ENCODE results near the gene AQP6.
"Not testable (repeated sequence)": the region's sequence is repeated elsewhere in the genome, so short reads cannot be mapped to it uniquely, and the experiment has no call there.

AQP6 gene

GRCh38 chr12:49980501-49981349, 8.0 kb downstream of the AQP6 start:
- Histone ChIP-seq H3K4me3 (ENCODE audit: control insufficient read depth in 1 of 7, extremely low read depth in 1 of 7, insufficient read depth in 4 of 7, low read depth in 2 of 7, low read length in 6 of 7) (no peak overlapping the region), H3K9me3 (ENCODE audit: control extremely low read depth in 1 of 5, control insufficient read depth in 4 of 5, insufficient read depth in 2 of 5, low read depth in 1 of 5, low read length in 4 of 5) (no peaks in the 10 kb centered on the region), H3K27ac (ENCODE audit: insufficient read depth in 1 of 2, low read depth in 1 of 2, low read length in 2 of 2, poor library complexity in 1 of 2, severe bottlenecking in 2 of 2) (no peak overlapping the region), H3K36me3 (ENCODE audit: control insufficient read depth in 4 of 4, insufficient read depth in 4 of 4, low read length in 3 of 4) (peaks cover 0 to under 1% (median 0%) of the 10 kb centered on the region in 4 experiments), H3K4me1 (ENCODE audit: control extremely low read depth in 1 of 4, control insufficient read depth in 4 of 4, insufficient read depth in 4 of 4, low read length in 3 of 4) (peaks cover 0 to 29% (median 23%) of the 10 kb centered on the region in 4 experiments), H3K27me3 (replicated peaks in 2 of 5; ENCODE audit: control insufficient read depth in 4 of 5, insufficient read depth in 5 of 5, low read length in 4 of 5) (no peaks in the 10 kb centered on the region)
- CTCF ChIA-PET: interaction anchor here (0.6 to 9.6 kb wide), 11 partner anchors 12 to 955 kb away, joined by 3 to 139 read pairs (median 3); partner anchors contain the start of gene AQP6
- 100% methylated on average over 6 of the region's 10 CpGs for WGBS (ENCODE audit: insufficient coverage)
- POLR2A ChIA-PET: interaction anchor here (1.5 kb wide), 1 partner anchor 14 kb away, joined by 4 read pairs; no protein-coding TSS in a partner anchor
- no peak for DNase-seq

DNA sequence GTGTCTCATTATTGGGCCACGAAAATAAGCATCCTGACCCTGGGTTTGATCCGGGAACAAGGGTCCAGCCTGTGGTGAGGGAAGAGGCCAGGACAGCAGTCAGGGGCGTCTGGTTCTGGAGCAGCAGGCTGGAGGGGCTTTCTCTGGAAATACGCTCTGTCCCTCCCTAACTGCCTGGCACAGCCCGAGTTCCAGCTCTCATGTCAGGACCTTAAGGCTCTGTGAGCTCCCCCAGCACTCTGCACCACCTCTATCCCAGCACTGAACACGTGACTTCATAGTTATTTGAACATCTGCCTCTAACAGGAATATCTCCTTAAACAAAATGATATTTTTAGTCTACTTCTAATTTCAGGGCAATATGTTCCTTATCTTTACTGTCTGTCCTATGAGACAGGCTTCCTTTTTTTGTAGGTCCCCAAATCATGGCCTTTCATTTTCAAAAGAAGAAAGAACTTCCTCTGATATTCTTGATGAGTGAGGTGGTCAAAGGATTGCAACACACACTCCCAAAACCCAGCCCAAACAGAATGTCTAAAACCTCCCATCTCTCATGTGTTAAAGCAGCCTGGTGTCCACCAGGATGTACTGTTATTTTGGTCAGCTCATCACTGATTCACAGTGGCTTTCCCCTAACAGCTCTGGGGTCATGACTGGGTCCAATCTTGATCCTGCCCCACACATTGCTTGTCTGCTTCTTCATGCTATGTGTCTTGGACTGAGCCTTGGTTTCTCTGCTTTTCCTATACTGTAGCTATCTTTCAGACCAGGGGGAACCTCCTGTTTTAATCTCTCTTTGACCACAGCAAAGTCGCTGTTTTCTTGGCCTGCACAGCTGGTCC, 9.7 kb downstream of the AQP6 start:
- 83% methylated on average over 5 of the region's 7 CpGs for WGBS (ENCODE audit: insufficient coverage)
- Histone ChIP-seq H3K9me3 (ENCODE audit: control extremely low read depth in 1 of 5, control insufficient read depth in 4 of 5, insufficient read depth in 2 of 5, low read depth in 1 of 5, low read length in 4 of 5) (no peaks in the 10 kb centered on the region), H3K36me3 (ENCODE audit: control insufficient read depth in 4 of 4, insufficient read depth in 4 of 4, low read length in 3 of 4) (peaks cover 0 to 7% (median 3%) of the 10 kb centered on the region in 4 experiments), H3K4me3 (ENCODE audit: control insufficient read depth in 1 of 7, extremely low read depth in 1 of 7, insufficient read depth in 4 of 7, low read depth in 2 of 7, low read length in 6 of 7) (no peak overlapping the region), H3K4me1 (ENCODE audit: control extremely low read depth in 1 of 4, control insufficient read depth in 4 of 4, insufficient read depth in 4 of 4, low read length in 3 of 4) (peaks cover 0 to 29% (median 23%) of the 10 kb centered on the region in 4 experiments), H3K27me3 (replicated peaks in 2 of 5; ENCODE audit: control insufficient read depth in 4 of 5, insufficient read depth in 5 of 5, low read length in 4 of 5) (no peaks in the 10 kb centered on the region), H3K27ac (ENCODE audit: insufficient read depth in 1 of 2, low read depth in 1 of 2, low read length in 2 of 2, poor library complexity in 1 of 2, severe bottlenecking in 2 of 2) (no peak overlapping the region)
- CTCF ChIA-PET: interaction anchor here (0.6 to 9.6 kb wide), 10 partner anchors 9 to 218 kb away, joined by 3 to 139 read pairs (median 5); partner anchors contain the start of genes AQP6 and SMARCD1
- peak in 2 of 3 donors; percentile 46 to 49 for DNase-seq
- POLR2A ChIA-PET: no interaction called here

- Histone ChIP-seq H3K36me3 (ENCODE audit: control insufficient read depth in 4 of 4, insufficient read depth in 4 of 4, low read length in 3 of 4) (peaks cover 0 to 18% (median 9%) of the 10 kb centered on the region in 4 experiments), H3K27me3 (replicated peaks in 2 of 5; ENCODE audit: control insufficient read depth in 4 of 5, insufficient read depth in 5 of 5, low read length in 4 of 5) (no peaks in the 10 kb centered on the region), H3K4me1 (ENCODE audit: control extremely low read depth in 1 of 4, control insufficient read depth in 4 of 4, insufficient read depth in 4 of 4, low read length in 3 of 4) (peaks cover 0 to 29% (median 22%) of the 10 kb centered on the region in 4 experiments), H3K4me3 (ENCODE audit: control insufficient read depth in 1 of 7, extremely low read depth in 1 of 7, insufficient read depth in 4 of 7, low read depth in 2 of 7, low read length in 6 of 7) (no peak overlapping the region), H3K27ac (ENCODE audit: insufficient read depth in 1 of 2, low read depth in 1 of 2, low read length in 2 of 2, poor library complexity in 1 of 2, severe bottlenecking in 2 of 2) (no peak overlapping the region), H3K9me3 (ENCODE audit: control extremely low read depth in 1 of 5, control insufficient read depth in 4 of 5, insufficient read depth in 2 of 5, low read depth in 1 of 5, low read length in 4 of 5) (no peaks in the 10 kb centered on the region)
- WGBS (ENCODE audit: insufficient coverage): 0% methylated on average over 6 of the region's 8 CpGs
- DNase-seq: peak; percentile 25 to 60 (median 51)
- POLR2A ChIA-PET: no interaction called here
- CTCF ChIA-PET: interaction anchor here (0.8 to 9.6 kb wide), 8 partner anchors 8 to 86 kb away, joined by 3 to 139 read pairs (median 8); partner anchors contain the start of gene AQP6
Observed at GRCh38 chr12:49983892-49984291, 11.1 kb downstream of the AQP6 start.

DNA sequence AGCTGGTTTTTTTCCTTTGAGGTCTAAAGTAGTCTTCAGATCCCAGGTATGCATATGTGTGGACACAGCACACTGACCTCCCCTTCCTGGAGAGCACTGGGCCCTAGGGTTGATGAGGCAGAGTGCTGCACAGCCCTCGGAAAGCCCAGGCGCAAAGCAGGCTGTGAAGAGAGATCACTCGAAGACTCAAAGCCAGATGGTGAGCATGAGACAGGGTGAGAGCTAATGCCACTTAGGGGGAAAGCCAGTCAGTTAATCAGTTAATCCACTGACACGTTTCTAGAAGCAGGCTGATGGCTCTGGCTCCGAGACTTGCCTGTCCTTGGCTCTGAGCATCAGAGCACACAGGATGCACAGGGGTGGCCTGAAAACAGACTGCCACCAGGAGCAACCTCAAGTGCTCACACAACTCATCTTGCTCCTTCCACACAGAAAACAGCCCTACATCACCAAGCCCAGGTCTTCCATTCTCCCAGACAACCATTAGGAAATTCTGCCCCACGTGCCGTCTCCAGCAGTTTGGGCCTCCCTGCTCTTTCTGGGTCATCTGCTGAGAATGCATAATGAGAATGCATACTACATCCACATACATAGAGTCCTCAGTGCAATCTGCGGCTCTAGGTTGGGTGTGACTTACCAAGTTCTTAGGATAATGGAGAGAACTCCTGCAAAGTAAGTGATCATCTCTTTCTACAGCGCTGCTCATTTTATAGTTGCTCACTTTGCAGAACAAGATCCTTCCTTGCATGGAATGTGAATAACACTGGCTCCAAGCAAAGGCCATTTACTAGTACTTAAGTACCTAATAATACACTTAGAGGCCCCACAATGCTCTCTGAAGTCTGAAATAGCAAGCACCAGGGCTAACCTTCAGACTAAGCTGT, 12.0 kb downstream of the AQP6 start:
- H3K27me3 ChIP-seq (replicated peaks in 2 of 5; ENCODE audit: control insufficient read depth in 4 of 5, insufficient read depth in 5 of 5, low read length in 4 of 5): no peaks in the 10 kb centered on the region
- H3K36me3 ChIP-seq (ENCODE audit: control insufficient read depth in 4 of 4, insufficient read depth in 4 of 4, low read length in 3 of 4): peaks cover 0 to 24% (median 12%) of the 10 kb centered on the region in 4 experiments
- 100% methylated on average over 6 of the region's 9 CpGs for WGBS (ENCODE audit: insufficient coverage)

DNA sequence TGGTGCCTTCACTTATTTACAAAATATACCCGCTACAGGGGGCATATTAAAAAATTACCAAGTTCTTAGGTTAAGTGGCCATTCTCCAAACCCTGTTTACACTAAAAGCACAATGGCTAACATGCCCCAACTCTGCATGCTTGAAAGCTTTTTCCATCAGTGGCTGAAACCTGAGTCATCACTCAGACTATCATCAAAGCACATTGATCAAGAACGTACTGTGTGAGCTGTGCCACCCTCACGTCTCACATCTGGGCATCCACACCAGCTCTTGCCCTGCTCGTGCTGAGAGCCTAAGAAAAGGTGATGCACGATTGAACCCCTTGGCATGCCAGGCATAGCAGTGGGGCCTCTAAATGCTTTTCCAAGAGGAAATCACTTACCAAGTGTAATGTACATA, 13.2 kb downstream of the AQP6 start:
- Histone ChIP-seq H3K27ac (ENCODE audit: insufficient read depth in 1 of 2, low read depth in 1 of 2, low read length in 2 of 2, poor library complexity in 1 of 2, severe bottlenecking in 2 of 2) (no peak overlapping the region), H3K9me3 (ENCODE audit: control extremely low read depth in 1 of 5, control insufficient read depth in 4 of 5, insufficient read depth in 2 of 5, low read depth in 1 of 5, low read length in 4 of 5) (no peaks in the 10 kb centered on the region), H3K27me3 (replicated peaks in 2 of 5; ENCODE audit: control insufficient read depth in 4 of 5, insufficient read depth in 5 of 5, low read length in 4 of 5) (no peaks in the 10 kb centered on the region), H3K4me3 (ENCODE audit: control insufficient read depth in 1 of 7, extremely low read depth in 1 of 7, insufficient read depth in 4 of 7, low read depth in 2 of 7, low read length in 6 of 7) (no peak overlapping the region), H3K36me3 (ENCODE audit: control insufficient read depth in 4 of 4, insufficient read depth in 4 of 4, low read length in 3 of 4) (peaks cover 1 to 35% (median 20%) of the 10 kb centered on the region in 4 experiments), H3K4me1 (ENCODE audit: control extremely low read depth in 1 of 4, control insufficient read depth in 4 of 4, insufficient read depth in 4 of 4, low read length in 3 of 4) (peaks cover 0 to 27% (median 20%) of the 10 kb centered on the region in 4 experiments)
- ChIA-PET CTCF (interaction anchor here (1.1 to 9.6 kb wide), 6 partner anchors 8 to 84 kb away, joined by 3 to 139 read pairs (median 4); partner anchors contain the start of gene AQP6), POLR2A (interaction anchor here (1.1 kb wide), 1 partner anchor 52 kb away, joined by 3 read pairs; no protein-coding TSS in a partner anchor)
- WGBS (ENCODE audit: insufficient coverage): 100% methylated on average over 1 of the region's 5 CpGs
- no peak for DNase-seq

More for the DNA sequence above, 12.0 kb downstream of the AQP6 start:
- CTCF ChIA-PET: interaction anchor here (1.1 to 9.6 kb wide), 8 partner anchors 8 to 85 kb away, joined by 3 to 139 read pairs (median 6); partner anchors contain the start of gene AQP6
- POLR2A ChIA-PET: interaction anchor here (1.1 kb wide), 1 partner anchor 53 kb away, joined by 3 read pairs; no protein-coding TSS in a partner anchor
- peaks cover 0 to 28% (median 20%) of the 10 kb centered on the region in 4 experiments for H3K4me1 ChIP-seq (ENCODE audit: control extremely low read depth in 1 of 4, control insufficient read depth in 4 of 4, insufficient read depth in 4 of 4, low read length in 3 of 4)
- H3K27ac ChIP-seq (ENCODE audit: insufficient read depth in 1 of 2, low read depth in 1 of 2, low read length in 2 of 2, poor library complexity in 1 of 2, severe bottlenecking in 2 of 2): no peak overlapping the region
- no peak for DNase-seq
- no peak overlapping the region for H3K4me3 ChIP-seq (ENCODE audit: control insufficient read depth in 1 of 7, extremely low read depth in 1 of 7, insufficient read depth in 4 of 7, low read depth in 2 of 7, low read length in 6 of 7)
- H3K9me3 ChIP-seq (ENCODE audit: control extremely low read depth in 1 of 5, control insufficient read depth in 4 of 5, insufficient read depth in 2 of 5, low read depth in 1 of 5, low read length in 4 of 5): no peaks in the 10 kb centered on the region

GRCh38 chr12:49986476-49986875, 13.7 kb downstream of the AQP6 start:
- peaks cover 0 to 27% (median 20%) of the 10 kb centered on the region in 4 experiments for H3K4me1 ChIP-seq (ENCODE audit: control extremely low read depth in 1 of 4, control insufficient read depth in 4 of 4, insufficient read depth in 4 of 4, low read length in 3 of 4)
- POLR2A ChIA-PET; H3K9me3 ChIP-seq (ENCODE audit: control extremely low read depth in 1 of 5, control insufficient read depth in 4 of 5, insufficient read depth in 2 of 5, low read depth in 1 of 5, low read length in 4 of 5); H3K27me3 ChIP-seq (replicated peaks in 2 of 5; ENCODE audit: control insufficient read depth in 4 of 5, insufficient read depth in 5 of 5, low read length in 4 of 5); DNase-seq; H3K4me3 ChIP-seq (ENCODE audit: control insufficient read depth in 1 of 7, extremely low read depth in 1 of 7, insufficient read depth in 4 of 7, low read depth in 2 of 7, low read length in 6 of 7); H3K27ac ChIP-seq (ENCODE audit: insufficient read depth in 1 of 2, low read depth in 1 of 2, low read length in 2 of 2, poor library complexity in 1 of 2, severe bottlenecking in 2 of 2): not testable (repeated sequence)
- peaks cover 2 to 37% (median 20%) of the 10 kb centered on the region in 4 experiments for H3K36me3 ChIP-seq (ENCODE audit: control insufficient read depth in 4 of 4, insufficient read depth in 4 of 4, low read length in 3 of 4)
- 100% methylated on average over 1 of the region's 3 CpGs for WGBS (ENCODE audit: insufficient coverage)
- CTCF ChIA-PET: interaction anchor here (1.2 to 9.6 kb wide), 4 partner anchors 8 to 83 kb away, joined by 3 to 139 read pairs (median 5); partner anchors contain the start of gene AQP6
